HT-29 (cell line): ENCODE measurements around the gene TBC1D30. TPM values are rescaled to one million over a fixed set of nuclear protein-coding genes. Genes with fewer than 3 reads are reported as not detected.

Experiments used
- DNase-seq: peaks from one replicate; pipeline ENCODE4 v3.0.0-alpha.2; 2015; ENCODE audit warnings: low spot score
- total RNA-seq: library from RNA; depleted of rRNA; stranded (reverse); fragments of >200 nt; shearing (Covaris generic); gene quantifications from 2 replicates; pipeline ENCODE4 v1.2.3, GENCODE V29; 2014; rRNA removed

TBC1D30 gene
- total RNA-seq, 1 experiment from 2014 or later: 44.7 TPM

DNA sequence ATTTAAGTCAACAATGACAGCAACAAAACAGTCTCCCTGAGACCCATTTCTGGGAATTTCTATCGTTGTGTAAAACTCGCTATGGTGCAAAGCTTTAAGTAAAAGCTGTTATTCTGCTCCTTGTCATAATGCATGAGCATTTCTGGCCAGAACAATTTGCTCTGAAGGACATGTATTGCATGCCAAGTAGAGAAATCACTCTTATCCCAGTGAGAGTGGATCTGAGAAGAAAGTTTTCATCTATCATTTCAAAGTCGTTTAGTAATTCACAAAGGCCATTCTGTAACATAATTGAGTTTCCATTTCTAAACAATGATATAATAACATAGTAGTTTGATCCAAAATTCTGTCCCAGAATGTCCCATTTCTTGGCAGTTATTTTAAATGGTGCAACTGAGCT is 86.6 kb downstream of the TBC1D30 start:
- no peak for DNase-seq

DNA sequence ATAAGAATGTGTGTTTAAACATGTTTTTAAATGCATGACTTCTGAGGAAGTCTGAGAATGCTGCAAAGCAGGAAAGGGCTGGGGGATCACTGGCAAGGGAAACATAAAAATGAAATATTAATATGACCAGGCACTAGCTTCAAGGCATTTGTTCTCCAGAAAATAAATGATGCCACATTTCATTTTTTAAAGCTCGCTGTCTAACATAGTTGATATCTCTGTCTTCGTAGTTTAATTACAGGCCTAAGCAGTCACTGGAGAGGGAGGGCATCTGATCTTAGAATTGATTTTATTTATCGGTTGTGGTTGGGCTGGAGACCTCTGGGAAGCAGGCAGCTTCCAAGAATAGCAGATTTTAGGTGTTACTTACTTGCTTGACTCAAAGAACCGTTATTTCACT is 87.5 kb downstream of the TBC1D30 start:
- DNase-seq: no peak

DNA sequence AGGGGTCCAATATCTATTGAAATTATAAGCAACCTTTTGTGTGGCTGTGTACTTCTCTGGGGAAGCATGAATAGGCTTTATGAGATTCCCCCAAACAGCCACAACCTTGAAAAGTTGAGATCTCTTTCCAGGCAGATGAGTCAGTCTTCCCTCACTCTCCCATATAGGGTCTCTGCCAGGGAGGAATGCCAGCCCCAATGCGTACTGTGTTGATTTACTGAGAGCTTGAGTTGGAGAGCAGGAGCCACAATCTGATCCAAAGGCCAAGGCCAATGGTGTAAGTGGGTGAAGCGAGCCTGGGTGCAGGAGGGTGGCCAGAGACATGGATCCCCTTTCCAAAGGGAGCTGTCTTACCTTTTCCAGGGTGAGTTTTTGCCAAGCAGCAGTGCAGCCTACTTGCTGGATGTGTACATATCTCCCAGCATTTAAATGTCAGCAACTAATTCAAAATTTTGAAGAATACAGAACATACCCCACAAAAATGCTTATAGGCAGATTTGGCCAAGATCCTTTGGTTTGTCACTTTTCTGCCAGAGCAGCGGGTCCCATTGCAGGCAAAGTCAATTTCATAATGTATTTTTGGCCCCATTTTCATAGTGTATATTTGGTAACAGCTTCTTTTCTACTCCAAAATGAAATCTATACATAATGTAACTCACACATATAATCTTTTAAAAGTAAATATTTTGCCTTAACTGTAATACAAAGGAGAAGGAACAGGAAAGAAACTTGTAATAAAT is 88.2 kb downstream of the TBC1D30 start:
- no peak for DNase-seq

DNA sequence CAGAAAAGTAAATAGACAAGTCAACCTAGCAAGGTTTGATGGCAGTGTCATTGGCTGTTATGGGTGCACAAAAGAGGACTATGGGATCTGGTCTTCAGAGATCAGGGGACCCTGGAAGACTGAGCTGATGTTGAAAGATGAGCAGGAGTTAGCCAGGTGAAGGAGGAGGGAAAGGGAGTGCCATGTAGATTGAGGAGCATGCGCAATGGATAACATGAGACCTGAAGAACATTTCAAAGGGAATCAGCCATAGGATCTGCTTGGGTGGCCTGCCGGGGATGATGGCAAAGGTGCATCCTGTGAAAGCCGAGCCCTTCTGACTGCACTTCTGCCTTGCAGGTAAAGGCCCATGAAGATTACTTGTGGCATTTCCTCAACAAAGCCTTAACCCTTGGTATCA is 90.8 kb downstream of the TBC1D30 start:
- DNase-seq: no peak

DNA sequence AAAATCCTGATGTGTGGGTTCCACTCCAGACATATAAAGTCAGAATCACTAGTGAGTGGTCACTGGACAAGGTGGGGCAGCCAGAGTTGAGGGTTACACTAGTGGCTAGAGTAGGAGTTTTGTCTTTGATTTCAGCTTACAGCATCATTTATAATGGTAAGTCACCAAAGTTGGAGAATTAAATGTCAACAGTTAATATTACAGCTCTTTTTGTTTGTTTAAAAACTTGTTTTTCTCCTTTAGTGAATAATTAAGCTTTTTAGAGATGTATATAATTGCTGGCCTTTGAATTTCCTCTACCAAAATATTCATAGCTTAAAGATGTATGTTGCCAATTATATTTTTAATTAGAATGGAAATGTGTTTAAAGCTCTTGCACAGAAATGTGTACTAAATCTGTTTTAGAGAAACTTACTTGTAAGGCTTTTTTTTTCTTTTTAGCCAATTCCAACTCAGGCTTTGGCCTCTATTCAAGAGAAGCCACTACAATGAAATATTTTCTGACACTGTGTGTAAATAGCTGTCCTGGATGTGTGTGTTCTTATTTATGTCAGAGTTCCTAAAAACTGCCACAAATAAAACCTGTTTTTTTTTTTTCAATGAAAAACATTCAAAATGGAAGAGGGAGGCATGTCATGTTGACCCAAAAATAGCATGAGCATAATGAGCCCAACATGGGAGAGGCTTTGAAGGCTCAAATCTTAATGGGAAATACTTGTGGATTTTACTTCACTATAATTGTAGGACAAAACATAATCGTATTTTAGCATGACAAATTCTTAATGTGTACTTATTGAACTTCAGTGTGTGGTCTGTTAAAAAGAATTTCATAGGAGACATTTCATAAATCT is 92.2 kb downstream of the TBC1D30 start:
- DNase-seq: peak; percentile 55

DNA sequence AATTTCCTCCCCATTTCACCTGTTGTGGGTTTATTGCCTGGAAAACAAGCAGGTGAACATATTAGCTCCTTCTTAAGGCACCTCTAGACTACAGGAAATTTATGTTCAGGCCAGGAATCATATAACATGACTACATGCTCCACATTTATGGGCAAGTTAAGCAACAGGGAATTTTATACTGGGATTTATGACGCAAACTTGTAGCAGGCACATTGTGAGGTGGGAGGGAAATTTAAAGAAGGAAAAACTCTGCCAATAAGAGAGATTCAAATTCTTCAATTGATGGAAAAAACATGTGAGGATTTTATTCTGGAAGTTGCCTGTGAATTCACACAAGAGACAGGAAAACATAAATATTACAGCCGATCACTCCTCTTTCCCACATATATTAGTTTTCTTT is 93.9 kb downstream of the TBC1D30 start:
- no peak for DNase-seq

DNA sequence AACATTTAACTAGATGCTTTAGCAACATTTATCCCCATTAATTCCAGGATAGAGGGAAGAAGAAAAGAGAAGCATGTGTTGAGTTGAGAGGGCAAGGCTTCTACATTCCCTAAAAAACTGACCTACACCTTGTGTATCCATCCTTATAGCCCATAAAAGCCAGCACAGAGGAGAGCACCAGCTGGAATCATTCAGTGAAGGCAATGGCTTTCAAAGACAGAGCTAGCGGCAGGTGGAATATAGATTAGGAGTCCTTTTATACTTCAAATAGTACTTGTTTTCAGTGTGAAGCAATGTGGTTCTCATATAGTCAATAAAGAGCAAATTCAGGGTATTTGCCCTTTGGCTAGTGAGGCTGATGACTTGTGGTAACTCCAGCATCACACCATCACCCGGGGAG is 94.4 kb downstream of the TBC1D30 start:
- no peak for DNase-seq

DNA sequence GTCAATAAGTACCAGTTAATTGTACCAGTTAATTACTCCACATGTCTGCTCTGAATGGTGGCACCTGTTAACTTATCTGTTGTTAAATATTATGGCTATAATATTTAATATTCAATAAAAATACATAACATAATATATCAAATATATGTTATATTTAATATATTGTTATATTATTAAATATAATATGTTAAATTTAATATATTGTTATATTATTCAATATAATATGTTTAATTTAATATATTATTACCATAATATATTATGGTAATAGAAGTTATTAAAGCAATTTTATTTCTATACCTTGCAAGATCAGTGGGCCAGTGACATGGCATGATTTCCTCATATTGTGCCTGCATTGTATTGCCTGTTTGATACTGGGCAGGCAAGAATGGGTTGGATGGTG is 98.4 kb downstream of the TBC1D30 start:
- no peak for DNase-seq

DNA sequence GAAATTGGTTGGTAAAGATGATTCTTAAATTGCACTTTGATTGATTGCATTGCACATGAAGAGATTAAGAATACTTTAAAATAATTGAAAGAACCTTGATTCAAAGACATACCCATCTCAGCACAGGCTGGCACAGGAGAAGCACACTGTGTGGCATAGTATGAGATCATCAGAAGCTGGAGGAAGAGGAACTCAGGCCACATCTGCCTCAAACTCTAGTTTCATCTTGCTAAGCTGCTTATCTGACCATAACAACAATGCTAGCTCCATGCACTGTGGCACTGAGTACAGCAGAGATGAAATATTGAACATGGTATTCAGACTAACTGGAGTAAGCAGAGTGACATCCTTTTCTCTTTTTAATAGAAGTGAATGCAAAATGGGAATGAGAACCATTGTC is 99.1 kb downstream of the TBC1D30 start:
- DNase-seq: no peak

Other genes with a start within 250 kb of the TBC1D30 start
- gene RASSF3, start 214.2 kb upstream of the TBC1D30 start, total RNA-seq: 41.2 and 41.9 TPM in 2 replicates
- 36.4 and 41.5 TPM in 2 replicates for gene GNS, start 65.2 kb upstream of the TBC1D30 start, total RNA-seq